ENCODE data around the gene ANKRD35. TPM values are rescaled to one million over a fixed set of nuclear protein-coding genes. Genes with fewer than 3 reads are reported as not detected.

The ANKRD35 gene
- total and polyA plus RNA-seq, 2 of the 8 experiments (the other 6 are each of a cell fraction or from before 2014, with no cell fraction given) = 1.6 to 3.0 TPM

- ChIA-PET POLR2A (ENCODE audit: partially characterized antibody) (interaction anchor here (1.1 kb wide), 1 partner anchor 164 kb away, joined by 7 read pairs; no protein-coding TSS in a partner anchor), CTCF (ENCODE audit: partially characterized antibody) (interaction anchor here (0.9 to 8.7 kb wide), 5 partner anchors 9 to 70 kb away, joined by 3 to 84 read pairs (median 5); partner anchors contain the start of genes LIX1L and NUDT17)
- no peak overlapping the region for H4K8ac ChIP-seq (ENCODE audit: extremely low read depth, insufficient read depth, low read length)
- H4K20me1 ChIP-seq (replicated peaks in 1 of 2; ENCODE audit: control insufficient read depth in 1 of 2, insufficient read depth in 2 of 2, low read length in 2 of 2) = no peaks in the 10 kb centered on the region
- H3K36me3 ChIP-seq (ENCODE audit: control insufficient read depth in 2 of 4, insufficient read depth in 4 of 4, low read length in 3 of 4) = no peaks in the 10 kb centered on the region
- no peaks in the 10 kb centered on the region for H3K79me2 ChIP-seq (ENCODE audit: control insufficient read depth in 1 of 2, insufficient read depth in 2 of 2, low read length in 2 of 2)
- H3K79me1 ChIP-seq (ENCODE audit: low read depth, low read length) = no peaks in the 10 kb centered on the region
- no peak for DNase-seq (ENCODE audit: low read depth in 1 of 2, low spot score in 2 of 2)
- peaks cover 0 to 21% (median 15%) of the 10 kb centered on the region in 4 experiments; a peak in 6 of 7 replicates for H3K27me3 ChIP-seq (replicated peaks in 1 of 4; ENCODE audit: control insufficient read depth in 3 of 4, extremely low read depth in 1 of 4, insufficient read depth in 3 of 4, low read length in 3 of 4)
- 78% methylated on average over 5 of the region's 5 CpGs; no CpG with 5 or more reads in 1 of the 2 experiments for WGBS, 2 experiments (ENCODE audit: extremely low coverage in 1 of 2, insufficient coverage in 1 of 2, insufficient read length in 1 of 2, insufficient replicate concordance in 2 of 2, low coverage in 1 of 2, low lambda C conversion rate in 2 of 2, missing lambda C conversion rate in 1 of 2)
- H2BK5ac ChIP-seq (ENCODE audit: low read depth, low read length) = no peak overlapping the region
- H3K56ac ChIP-seq (replicated peaks; ENCODE audit: insufficient read length, low read depth, low read length) = no peak overlapping the region
- no peak overlapping the region for H3K4me3 ChIP-seq (ENCODE audit: extremely low read depth in 1 of 4, insufficient read depth in 2 of 4, low read depth in 3 of 4, low read length in 4 of 4)
- no peak overlapping the region for H3K18ac ChIP-seq (ENCODE audit: extremely low read depth, low read length)
- H2BK15ac ChIP-seq (ENCODE audit: low read length) = no peak overlapping the region
- H3K14ac ChIP-seq (ENCODE audit: insufficient read length) = no peak overlapping the region
- no peak overlapping the region for H2AFZ ChIP-seq (ENCODE audit: low read length)
- H3K4me1 ChIP-seq (replicated peaks in 1 of 4; ENCODE audit: control insufficient read depth in 3 of 4, insufficient read depth in 4 of 4, low read length in 3 of 4) = peaks cover 0 to 6% (median 4%) of the 10 kb centered on the region in 4 experiments; a peak in 4 of 7 replicates
- peaks cover 5% of the 10 kb centered on the region; the same call in 1 of the 2 replicates for H3K23me2 ChIP-seq (ENCODE audit: low read depth, low read length)
- H3K4ac ChIP-seq (replicated peaks; ENCODE audit: insufficient read length, low read depth, low read length) = no peak overlapping the region
- H4K91ac ChIP-seq (replicated peaks; ENCODE audit: insufficient read length, low read length) = no peak overlapping the region
- no peak overlapping the region for H2BK12ac ChIP-seq (ENCODE audit: low read depth, low read length)
- no peak overlapping the region for H4K5ac ChIP-seq (ENCODE audit: insufficient read length, low read depth, low read length)
- FAIRE-seq = no peak
- H2BK120ac ChIP-seq (replicated peaks; ENCODE audit: low read depth, low read length) = no peak overlapping the region
- no peak overlapping the region for H3K4me2 ChIP-seq (ENCODE audit: insufficient read depth in 1 of 2, low read depth in 2 of 2, low read length in 2 of 2)
- no peak overlapping the region for H2BK20ac ChIP-seq (ENCODE audit: low read length)
- TF ChIP-seq ATF3 (IDR thresholded peaks at IDR 0.05; ENCODE audit: insufficient read depth, low read depth, low read length) (no peak), KDM1A (IDR thresholded peaks at IDR 0.05; ENCODE audit: borderline replicate concordance, low read length) (no peak), CHD1 (IDR thresholded peaks at IDR 0.05; ENCODE audit: low read depth, low read length) (no peak), ZNF274 (IDR thresholded peaks at IDR 0.05; ENCODE audit: borderline replicate concordance, extremely low read depth, low read length) (no peak), BACH1 (IDR thresholded peaks at IDR 0.05; ENCODE audit: low read length) (no peak), SIN3A (conservative IDR thresholded peaks at IDR 0.05 in 1 of 2, IDR thresholded peaks at IDR 0.05 in 1 of 2; ENCODE audit: low read depth in 1 of 2, low read length in 2 of 2) (no peak), POLR2A (IDR thresholded peaks at IDR 0.05; ENCODE audit: control extremely low read depth in 1 of 2, low read depth in 2 of 2, low read length in 2 of 2) (no peak)
- no peak overlapping the region for H2AK5ac ChIP-seq (ENCODE audit: low read depth, low read length)
- H3K9ac ChIP-seq (replicated peaks in 1 of 4; ENCODE audit: extremely low read depth in 1 of 4, low read depth in 3 of 4, low read length in 3 of 4) = no peak overlapping the region
- H3K27ac ChIP-seq (ENCODE audit: low read depth, low read length) = no peak overlapping the region
- H3K23ac ChIP-seq (ENCODE audit: insufficient read length) = no peak overlapping the region
- H3K9me3 ChIP-seq (ENCODE audit: insufficient read depth in 2 of 2, low read depth in 1 of 2, low read length in 1 of 2) = no peaks in the 10 kb centered on the region
These were observed 2.0 kb upstream of the ANKRD35 start for GRCh38 chr1:145887631-145888030.

All from H1 (cell line).